Activated naive CD4-positive, alpha-beta T cell treated with Interleukin-2 at 50 U/mL for 16 hours (primary cell): Measurements from ENCODE around the gene MOV10.
"Not testable (repeated sequence)": the region's sequence is repeated elsewhere in the genome, so short reads cannot be mapped to it uniquely, and the experiment has no call there.

Experiments
- DNase-seq: peaks from one replicate; pipeline ENCODE4 v3.0.0-alpha.2; 2020

The MOV10 gene

GRCh38 chr1:112714313-112715263, 40.1 kb downstream of the MOV10 start:
- peak; percentile 21 for DNase-seq

GRCh38 chr1:112715264-112716053, 41.0 kb downstream of the MOV10 start, which contains the start of gene PPM1J:
Gene PPM1J, minus strand, starts transcription at chr1:112715332. Its CDS starts 31 bp downstream, at chr1:112715301.
- peak; percentile 100 for DNase-seq

GRCh38 chr1:112716133-112716720, 41.8 kb downstream of the MOV10 start:
- DNase-seq = peak; percentile 82

GRCh38 chr1:112717263-112717873, 42.9 kb downstream of the MOV10 start:
- no peak for DNase-seq

GRCh38 chr1:112718691-112719418, 44.4 kb downstream of the MOV10 start:
- DNase-seq = peak; percentile 78

- no peak for DNase-seq
Measured at GRCh38 chr1:112719706-112720105, 45.2 kb downstream of the MOV10 start.

- DNase-seq = no peak
Measured at GRCh38 chr1:112720800-112721199, 46.3 kb downstream of the MOV10 start.

- DNase-seq = not testable (repeated sequence)
Measured at GRCh38 chr1:112721294-112721693, 46.8 kb downstream of the MOV10 start.

GRCh38 chr1:112721966-112722524, 47.6 kb downstream of the MOV10 start:
- DNase-seq = no peak

GRCh38 chr1:112722601-112723510, 48.4 kb downstream of the MOV10 start:
- peak; percentile 32 for DNase-seq

GRCh38 chr1:112723511-112723839, 49.0 kb downstream of the MOV10 start:
- DNase-seq = no peak

- not testable (repeated sequence) for DNase-seq
Measured at GRCh38 chr1:112724240-112724639, 49.8 kb downstream of the MOV10 start.

GRCh38 chr1:112727716-112728115, 53.3 kb downstream of the MOV10 start:
- DNase-seq = no peak

GRCh38 chr1:112728306-112728971, 54.0 kb downstream of the MOV10 start:
- DNase-seq = not testable (repeated sequence)

GRCh38 chr1:112729011-112729410, 54.6 kb downstream of the MOV10 start:
- DNase-seq = not testable (repeated sequence)

- no peak for DNase-seq
Measured at GRCh38 chr1:112729909-112730308, 55.5 kb downstream of the MOV10 start.

GRCh38 chr1:112731451-112731850, 57.0 kb downstream of the MOV10 start:
- DNase-seq = no peak

- DNase-seq = no peak
Measured at GRCh38 chr1:112735752-112736151, 61.3 kb downstream of the MOV10 start.

GRCh38 chr1:112737573-112737972, 63.1 kb downstream of the MOV10 start:
- DNase-seq = no peak
